Left ventricle myocardium inferior (tissue), 1 donor: Measurements from ENCODE around the gene CATSPER3. TPM values are rescaled to one million over a fixed set of nuclear protein-coding genes. Genes with fewer than 3 reads are reported as not detected.

Experiments
- DNase-seq: peaks from one replicate; pipeline ENCODE4 v3.0.0-alpha.2; 2020
- H3K27ac ChIP-seq: fragments of 200-600 bp; replicated peaks from 2 replicates; pipeline ENCODE4 v1.8.0; 2021
- H3K27me3 ChIP-seq: fragments of 200-600 bp; 2 replicates; pipeline ENCODE4 v1.8.0; 2021; ENCODE audit warnings: low read depth
- H3K36me3 ChIP-seq: fragments of 200-600 bp; 2 replicates; pipeline ENCODE4 v1.8.0; 2021
- H3K4me1 ChIP-seq: fragments of 200-600 bp; 2 replicates; pipeline ENCODE4 v1.8.0; 2021
- H3K4me3 ChIP-seq: fragments of 200-600 bp; 2 replicates; pipeline ENCODE4 v1.8.0; 2021; ENCODE audit warnings: mild to moderate bottlenecking, moderate library complexity
- H3K9me3 ChIP-seq: fragments of 200-600 bp; replicated peaks from 2 replicates; pipeline ENCODE4 v1.8.0; 2021
- CTCF ChIP-seq: fragments of 200-600 bp; IDR thresholded peaks from 2 replicates; pipeline ENCODE4 v1.8.0; 2021; ENCODE audit warnings: antibody characterized with exemption, mild to moderate bottlenecking, borderline replicate concordance
- intact Hi-C: fragments of 100-400 bp; cut with micrococcal nuclease; formaldehyde crosslinking; loops from one replicate; pipeline ENCODE4 v1.11.0; 2022
- total RNA-seq: library from RNA; stranded (reverse); fragmentation: NEBNext Ultra II Directional; extraction: Animal tissue kit (Norgen Biotek cat#: 25700); gene quantifications from one replicate; pipeline ENCODE4 v1.2.1, GENCODE V29; 2021
- donor health status: DM: no; HTN: yes; CAD: no; lungs with severe emphysema.

The CATSPER3 gene
- total RNA-seq, 1 donor from 2014 or later, result 0.49 TPM

GRCh38 chr5:135030956-135031812 is 63.5 kb downstream of the CATSPER3 start:
- DNase-seq, result peak; percentile 13
- H3K4me1 ChIP-seq, result peaks cover 53% of the 10 kb centered on the region
- H3K27me3 ChIP-seq, result peaks cover 100% of the 10 kb centered on the region
- no peak for TF ChIP-seq CTCF
- intact Hi-C loops, result no loop called here
- no peak overlapping the region for H3K27ac ChIP-seq
- peak overlapping the region; percentile 53 for H3K4me3 ChIP-seq
- H3K36me3 ChIP-seq, result no peaks in the 10 kb centered on the region
- no peaks in the 10 kb centered on the region for H3K9me3 ChIP-seq

- H3K4me1 ChIP-seq, result peaks cover 53% of the 10 kb centered on the region
- peak; percentile 7 for DNase-seq
Observed at GRCh38 chr5:135031813-135032694, 64.3 kb downstream of the CATSPER3 start.

GRCh38 chr5:135032695-135032998 is 64.9 kb downstream of the CATSPER3 start:
- Histone ChIP-seq H3K4me3 (peak overlapping the region; percentile 60), H3K9me3 (no peaks in the 10 kb centered on the region), H3K4me1 (peaks cover 52% of the 10 kb centered on the region), H3K27ac (no peak overlapping the region), H3K36me3 (no peaks in the 10 kb centered on the region), H3K27me3 (peaks cover 100% of the 10 kb centered on the region)
- intact Hi-C loops, result no loop called here
- DNase-seq, result no peak
- no peak for TF ChIP-seq CTCF

More at GRCh38 chr5:135031813-135032694, 64.3 kb downstream of the CATSPER3 start:
- Histone ChIP-seq H3K4me3 (peak overlapping the region; percentile 60), H3K27ac (no peak overlapping the region), H3K27me3 (peaks cover 100% of the 10 kb centered on the region), H3K9me3 (no peaks in the 10 kb centered on the region), H3K36me3 (no peaks in the 10 kb centered on the region)
- intact Hi-C loops, result no loop called here
- no peak for TF ChIP-seq CTCF

GRCh38 chr5:135032999-135033861 is 65.5 kb downstream of the CATSPER3 start:
- Histone ChIP-seq H3K4me3 (peak overlapping the region; percentile 60), H3K36me3 (no peaks in the 10 kb centered on the region), H3K4me1 (peaks cover 47% of the 10 kb centered on the region), H3K27me3 (peaks cover 100% of the 10 kb centered on the region), H3K9me3 (no peaks in the 10 kb centered on the region), H3K27ac (no peak overlapping the region)
- DNase-seq, result peak; percentile 12
- intact Hi-C loops, result no loop called here
- TF ChIP-seq CTCF, result no peak

- no peak within 1 kb of the TSS for H3K27ac ChIP-seq
- H3K36me3 ChIP-seq, result no peaks in the 10 kb centered on the region
- no peak for TF ChIP-seq CTCF
- H3K4me3 ChIP-seq, result peak within 1 kb of the TSS; percentile 60
- peaks cover 48% of the 10 kb centered on the region for H3K4me1 ChIP-seq
- peaks cover 100% of the 10 kb centered on the region for H3K27me3 ChIP-seq
- no peak for DNase-seq
- no peaks in the 10 kb centered on the region for H3K9me3 ChIP-seq
- intact Hi-C loops, result no loop called here
Observed at GRCh38 chr5:135033901-135034235, 66.2 kb downstream of the CATSPER3 start, which contains the start of gene PITX1. Gene PITX1 (minus strand): TSS chr5:135034228. CDS start chr5:135033881, 347 bp downstream.
